BJ (cell line): ENCODE data around the gene SHC4. TPM values are rescaled to one million over a fixed set of nuclear protein-coding genes. Genes with fewer than 3 reads are reported as not detected.
A peak's percentile ranks its signal among the peaks of the same experiment; 100 is the strongest.

ENCODE experiments used
- CTCF ChIA-PET: fragments of 350-600 bp; formaldehyde crosslinking; extraction: SDS; loops from one replicate; lab custom pipeline; 2021; ENCODE audit warnings: antibody characterized with exemption, inconsistent platforms; lab: Yijun Ruan, JAX
- POLR2A ChIA-PET: fragments of 300-600 bp; sonication (Branson Sonifier 250); formaldehyde crosslinking; extraction: SDS; loops from one replicate; lab custom pipeline; 2021; ENCODE audit warnings: antibody characterized with exemption; lab: Charles Lee
- DNase-seq: peaks from one replicate; pipeline ENCODE4 v3.0.0-alpha.2; 2011; ENCODE audit warnings: low read depth
- H3K27me3 ChIP-seq: 2 replicates; pipeline ENCODE4 v1.6.0; 2011; ENCODE audit warnings: low read length; ENCODE audit not compliant: control insufficient read depth, insufficient read depth
- H3K36me3 ChIP-seq: 2 replicates; pipeline ENCODE4 v1.5.1; 2011; ENCODE audit warnings: low read length; ENCODE audit not compliant: control insufficient read depth, insufficient read depth
- H3K4me3 ChIP-seq: 2 replicates; pipeline ENCODE4 v1.5.1; 2011; ENCODE audit warnings: low read depth, mild to moderate bottlenecking, control low read depth, low read length
- CTCF ChIP-seq: IDR thresholded peaks from 2 replicates; pipeline ENCODE4 v1.5.1; 2011; ENCODE audit warnings: low read depth, mild to moderate bottlenecking, control low read depth, inconsistent platforms, low read length, moderate library complexity; ENCODE audit not compliant: insufficient read depth
- polyA plus RNA-seq: library from polyadenylated mRNA; depleted of rRNA; stranded (reverse); fragments of >200 nt; gene quantifications from 2 replicates; pipeline ENCODE4 v1.2.3, GENCODE V29; 2011

Gene SHC4
- polyA plus RNA-seq, 1 experiment, result 0.74 TPM

- no peak for TF ChIP-seq CTCF
- ChIA-PET CTCF (interaction anchor here (0.6 to 1.7 kb wide), 3 partner anchors 10 to 25 kb away, joined by 3 to 4 read pairs (median 3); no protein-coding TSS in a partner anchor), POLR2A (no interaction called here)
- DNase-seq, result peak; percentile 87
- H3K27me3 ChIP-seq, result no peaks in the 10 kb centered on the region
- H3K36me3 ChIP-seq, result no peaks in the 10 kb centered on the region
- no peak overlapping the region for H3K4me3 ChIP-seq
Measured at GRCh38 chr15:48940508-48940907, 23.2 kb downstream of the SHC4 start.

- CTCF ChIA-PET, result interaction anchor here (1.7 kb wide), 1 partner anchor 11 kb away, joined by 4 read pairs; no protein-coding TSS in a partner anchor
- Histone ChIP-seq H3K36me3 (no peaks in the 10 kb centered on the region), H3K27me3 (no peaks in the 10 kb centered on the region), H3K4me3 (no peak overlapping the region)
- POLR2A ChIA-PET, result interaction anchor here (0.6 kb wide), 1 partner anchor 62 kb away, joined by 3 read pairs; the partner anchor contains the start of gene EID1
- no peak for TF ChIP-seq CTCF
- DNase-seq, result peak; percentile 68
Measured at GRCh38 chr15:48939648-48940047, 24.1 kb downstream of the SHC4 start.

GRCh38 chr15:48937886-48938285 is 25.8 kb downstream of the SHC4 start:
- no peak overlapping the region for H3K4me3 ChIP-seq
- no peak for DNase-seq
- TF ChIP-seq CTCF, result no peak
- ChIA-PET POLR2A (no interaction called here), CTCF (interaction anchor here (1.4 kb wide), 1 partner anchor 38 kb away, joined by 6 read pairs; no protein-coding TSS in a partner anchor)
- no peaks in the 10 kb centered on the region for H3K27me3 ChIP-seq
- no peaks in the 10 kb centered on the region for H3K36me3 ChIP-seq

- ChIA-PET POLR2A (no interaction called here), CTCF (interaction anchor here (0.8 to 1.3 kb wide), 3 partner anchors 8 to 39 kb away, joined by 3 to 5 read pairs (median 4); no protein-coding TSS in a partner anchor)
- H3K36me3 ChIP-seq, result no peaks in the 10 kb centered on the region
- no peaks in the 10 kb centered on the region for H3K27me3 ChIP-seq
- no peak for TF ChIP-seq CTCF
- peak; percentile 67 for DNase-seq
- H3K4me3 ChIP-seq, result no peak overlapping the region
Measured at GRCh38 chr15:48936666-48937065, 27.1 kb downstream of the SHC4 start.

- no peak for DNase-seq
- ChIA-PET CTCF (no interaction called here), POLR2A (no interaction called here)
Measured at GRCh38 chr15:48935236-48935635, 28.5 kb downstream of the SHC4 start.

More at GRCh38 chr15:48935236-48935635, 28.5 kb downstream of the SHC4 start:
- H3K27me3 ChIP-seq, result no peaks in the 10 kb centered on the region
- TF ChIP-seq CTCF, result no peak
- no peaks in the 10 kb centered on the region for H3K36me3 ChIP-seq
- no peak overlapping the region for H3K4me3 ChIP-seq
